DND-41 (cell line): Measurements from ENCODE around the gene WNT7B.

ENCODE experiments used
- ATAC-seq: fragments of 200-7000 bp; cut with Tn5 transposase; 3 replicates; pipeline ENCODE4 v1.9.1; 2021; ENCODE audit warnings: low read depth; ENCODE audit not compliant: insufficient read depth
- DNase-seq: peaks from one replicate; pipeline ENCODE4 v3.0.0-alpha.2; 2020
- H2AFZ ChIP-seq: 2 replicates; pipeline ENCODE4 v1.6.0; 2012; ENCODE audit warnings: low read depth, low read length
- H3K27ac ChIP-seq: 2 replicates; pipeline ENCODE4 v1.5.1; 2012; ENCODE audit warnings: low read length, inconsistent platforms
- H3K27me3 ChIP-seq: fragments of 200-600 bp; sonication (generic); 2 replicates; pipeline ENCODE4 v1.6.0; 2012; ENCODE audit warnings: low read length, mild to moderate bottlenecking, inconsistent platforms; ENCODE audit not compliant: insufficient read depth, poor library complexity
- H3K36me3 ChIP-seq: 2 replicates; pipeline ENCODE4 v1.5.1; 2012; ENCODE audit warnings: low read length, inconsistent platforms; ENCODE audit not compliant: insufficient read depth
- H3K4me1 ChIP-seq: 2 replicates; pipeline ENCODE4 v1.5.1; 2012; ENCODE audit warnings: mild to moderate bottlenecking, low read length; ENCODE audit not compliant: insufficient read depth
- H3K4me2 ChIP-seq: 2 replicates; pipeline ENCODE4 v1.6.0; 2012; ENCODE audit warnings: mild to moderate bottlenecking, moderate library complexity, low read length, inconsistent platforms; ENCODE audit not compliant: insufficient read depth
- H3K4me3 ChIP-seq, 2 experiments: fragments of 200-600 bp in 1 of 2; shearing (Covaris generic) in 1 of 2; 2 replicates each; pipeline ENCODE4 v1.5.1; 2012 to 2016; ENCODE audit warnings: inconsistent platforms in 2 of 2, low read length in 2 of 2, mild to moderate bottlenecking in 2 of 2, low read depth in 1 of 2, moderate library complexity in 1 of 2
- H3K79me2 ChIP-seq: 2 replicates; pipeline ENCODE4 v1.6.0; 2012; ENCODE audit warnings: low read length, inconsistent platforms; ENCODE audit not compliant: insufficient read depth
- H3K9ac ChIP-seq: 2 replicates; pipeline ENCODE4 v1.6.0; 2012; ENCODE audit warnings: low read depth, mild to moderate bottlenecking, inconsistent platforms, low read length, moderate library complexity
- H3K9me3 ChIP-seq: 2 replicates; pipeline ENCODE4 v1.5.1; 2012; ENCODE audit warnings: low read length, moderate library complexity, mild to moderate bottlenecking, inconsistent platforms; ENCODE audit not compliant: insufficient read depth, severe bottlenecking
- H4K20me1 ChIP-seq: 2 replicates; pipeline ENCODE4 v1.6.0; 2012; ENCODE audit warnings: low read length; ENCODE audit not compliant: insufficient read depth
- EZH2 ChIP-seq: IDR thresholded peaks from 3 replicates; pipeline ENCODE4 v1.6.1; 2012; ENCODE audit warnings: borderline replicate concordance, low read depth, mild to moderate bottlenecking, moderate library complexity, low read length, inconsistent platforms; ENCODE audit not compliant: severe bottlenecking
- TF ChIP-seq, protein P1 (sequence below): IDR thresholded peaks from 2 replicates; pipeline ENCODE4 v1.5.1; 2012; ENCODE audit warnings: borderline replicate concordance, low read length, moderate library complexity, mild to moderate bottlenecking; ENCODE audit not compliant: poor library complexity, severe bottlenecking; ENCODE audit errors: extremely low read depth

The WNT7B gene

DNA sequence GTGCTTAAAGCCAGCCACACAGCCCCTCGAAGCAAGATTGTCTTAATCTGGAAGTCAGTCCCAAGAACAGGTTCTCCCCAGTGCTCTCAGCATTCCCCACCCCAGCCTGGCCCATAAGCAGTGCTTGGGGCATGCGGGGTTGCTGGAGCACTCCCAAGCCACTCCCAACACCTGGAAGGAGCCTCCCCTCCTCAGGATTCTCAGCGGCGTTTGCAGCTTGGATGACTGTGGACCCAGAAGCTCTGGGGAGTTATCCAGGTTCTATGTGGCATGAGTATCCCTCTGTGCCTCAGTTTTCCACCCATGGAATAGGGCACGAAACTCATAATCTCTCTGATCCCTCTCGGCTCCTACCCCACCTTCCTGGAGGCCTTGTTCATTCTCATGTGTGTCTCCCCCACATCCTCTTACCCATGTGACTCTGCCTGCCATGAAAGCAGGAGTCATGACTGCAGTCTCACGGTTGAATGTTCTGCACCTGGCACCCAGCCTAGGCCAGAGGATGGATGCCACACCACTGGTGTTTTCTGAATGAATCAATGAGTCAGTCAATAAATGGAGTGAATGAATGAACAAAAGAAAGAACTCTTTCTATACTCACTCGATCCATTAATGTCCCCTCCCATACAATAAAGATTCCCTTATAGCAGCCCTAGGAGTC is 33.4 kb upstream of the WNT7B start:
- H3K79me2 ChIP-seq: no peaks in the 10 kb centered on the region
- DNase-seq (no peak), ATAC-seq (no peak)
- no peaks in the 10 kb centered on the region for H3K36me3 ChIP-seq
- no peak for TF ChIP-seq EZH2
- TF ChIP-seq, protein P1, sequence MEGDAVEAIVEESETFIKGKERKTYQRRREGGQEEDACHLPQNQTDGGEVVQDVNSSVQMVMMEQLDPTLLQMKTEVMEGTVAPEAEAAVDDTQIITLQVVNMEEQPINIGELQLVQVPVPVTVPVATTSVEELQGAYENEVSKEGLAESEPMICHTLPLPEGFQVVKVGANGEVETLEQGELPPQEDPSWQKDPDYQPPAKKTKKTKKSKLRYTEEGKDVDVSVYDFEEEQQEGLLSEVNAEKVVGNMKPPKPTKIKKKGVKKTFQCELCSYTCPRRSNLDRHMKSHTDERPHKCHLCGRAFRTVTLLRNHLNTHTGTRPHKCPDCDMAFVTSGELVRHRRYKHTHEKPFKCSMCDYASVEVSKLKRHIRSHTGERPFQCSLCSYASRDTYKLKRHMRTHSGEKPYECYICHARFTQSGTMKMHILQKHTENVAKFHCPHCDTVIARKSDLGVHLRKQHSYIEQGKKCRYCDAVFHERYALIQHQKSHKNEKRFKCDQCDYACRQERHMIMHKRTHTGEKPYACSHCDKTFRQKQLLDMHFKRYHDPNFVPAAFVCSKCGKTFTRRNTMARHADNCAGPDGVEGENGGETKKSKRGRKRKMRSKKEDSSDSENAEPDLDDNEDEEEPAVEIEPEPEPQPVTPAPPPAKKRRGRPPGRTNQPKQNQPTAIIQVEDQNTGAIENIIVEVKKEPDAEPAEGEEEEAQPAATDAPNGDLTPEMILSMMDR: no peak
- no peak overlapping the region for H3K4me3 ChIP-seq
- no peaks in the 10 kb centered on the region for H4K20me1 ChIP-seq
- H3K4me1 ChIP-seq: peaks cover 30% of the 10 kb centered on the region
- peaks cover 4% of the 10 kb centered on the region for H3K9me3 ChIP-seq
- H3K27ac ChIP-seq: no peak overlapping the region
- H3K9ac ChIP-seq: no peak overlapping the region
- H3K4me2 ChIP-seq: no peak overlapping the region
- no peaks in the 10 kb centered on the region for H3K27me3 ChIP-seq
- H2AFZ ChIP-seq: no peak overlapping the region

DNA sequence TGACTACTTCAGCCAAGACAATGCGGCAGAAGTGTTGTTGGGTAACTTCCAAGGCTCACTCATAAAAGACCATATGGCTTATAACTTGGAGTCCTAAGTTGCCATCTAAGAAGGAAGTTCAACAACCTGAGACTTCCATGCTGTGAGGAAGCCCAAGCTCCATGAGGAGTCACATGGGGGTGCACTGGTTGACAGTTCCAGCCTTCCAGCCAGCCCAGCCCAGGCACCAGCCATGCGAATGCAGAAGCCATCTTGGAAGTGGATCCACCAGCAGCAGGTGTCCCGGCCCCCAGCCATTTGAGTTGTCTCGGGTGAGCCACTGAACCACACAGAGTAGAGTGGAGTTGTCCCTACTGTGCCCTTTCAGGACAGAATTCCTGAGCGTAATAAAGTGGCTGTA is 32.8 kb upstream of the WNT7B start:
- no peak overlapping the region for H3K4me3 ChIP-seq
- H3K27me3 ChIP-seq: no peaks in the 10 kb centered on the region
- H3K4me1 ChIP-seq: peaks cover 28% of the 10 kb centered on the region
- H3K9ac ChIP-seq: no peak overlapping the region
- ATAC-seq (no peak), DNase-seq (no peak)
- H3K4me2 ChIP-seq: no peak overlapping the region
- peaks cover 4% of the 10 kb centered on the region for H3K9me3 ChIP-seq
- no peaks in the 10 kb centered on the region for H4K20me1 ChIP-seq
- H3K79me2 ChIP-seq: no peaks in the 10 kb centered on the region
- no peak overlapping the region for H2AFZ ChIP-seq
- no peak overlapping the region for H3K27ac ChIP-seq
- no peak for TF ChIP-seq EZH2
- TF ChIP-seq, protein P1: no peak
- H3K36me3 ChIP-seq: no peaks in the 10 kb centered on the region

- no peak overlapping the region for H3K4me3 ChIP-seq
- no peak overlapping the region for H3K27ac ChIP-seq
- no peak overlapping the region for H2AFZ ChIP-seq
- peaks cover 4% of the 10 kb centered on the region for H3K9me3 ChIP-seq
- no peak for ATAC-seq
- H3K27me3 ChIP-seq: no peaks in the 10 kb centered on the region
- no peak overlapping the region for H3K4me2 ChIP-seq
- H3K36me3 ChIP-seq: no peaks in the 10 kb centered on the region
- no peak overlapping the region for H3K9ac ChIP-seq
- DNase-seq: no peak
- no peaks in the 10 kb centered on the region for H4K20me1 ChIP-seq
- H3K4me1 ChIP-seq: peaks cover 23% of the 10 kb centered on the region
- no peaks in the 10 kb centered on the region for H3K79me2 ChIP-seq
- TF ChIP-seq, protein P1: no peak
- TF ChIP-seq EZH2: no peak
These were observed 32.1 kb upstream of the WNT7B start for GRCh38 chr22:46008836-46009596.
